B cell (primary cell): Measurements from ENCODE around the gene CRY2. TPM values are rescaled to one million over a fixed set of nuclear protein-coding genes. Genes with fewer than 3 reads are reported as not detected.

Experiments used
- ATAC-seq: fragments of 200-7000 bp; cut with Tn5 transposase; one replicate; pipeline ENCODE4 v1.10.0; 2021; ENCODE audit warnings: low read depth, mild to moderate bottlenecking, moderate number of reproducible peaks, moderate library complexity
- CTCF ChIA-PET: fragments of 350-600 bp; sonication (Branson Sonifier 250); formaldehyde crosslinking; loops from one replicate; lab custom pipeline; 2021; ENCODE audit warnings: antibody characterized with exemption, inconsistent platforms; lab: Charles Lee
- POLR2A ChIA-PET: fragments of 350-600 bp; sonication (Branson Sonifier 250); formaldehyde crosslinking; loops from one replicate; lab custom pipeline; 2021; ENCODE audit warnings: antibody characterized with exemption; lab: Charles Lee
- DNase-seq: peaks from one replicate; pipeline ENCODE4 v3.0.0; 2013
- H2AFZ ChIP-seq: 2 replicates; pipeline ENCODE4 v1.6.1; 2012; ENCODE audit warnings: mild to moderate bottlenecking, low read depth, low read length; ENCODE audit not compliant: insufficient read depth, poor library complexity, severe bottlenecking
- H3K27ac ChIP-seq, 2 donors: 1 replicate in 1 of 2; 2 replicates in 1 of 2; pipeline ENCODE4 v1.5.1; 2012 to 2013; ENCODE audit warnings: low read length in 2 of 2, mild to moderate bottlenecking in 2 of 2, moderate library complexity in 1 of 2
- H3K27me3 ChIP-seq, 4 experiments: fragments of 200-600 bp in 1 of 4; sonication (generic) in 1 of 4; replicated peaks in 1 of 4; 1 replicate in 2 of 4; 2 replicates in 2 of 4; pipeline versions ENCODE4 v1.6.1 to v1.7.0; 2013 to 2016; ENCODE audit warnings: low read length in 3 of 4, mild to moderate bottlenecking in 2 of 4, mixed read lengths in 1 of 4, moderate library complexity in 1 of 4; ENCODE audit not compliant: insufficient read depth in 4 of 4, control insufficient read depth in 3 of 4; ENCODE audit errors: control extremely low read depth in 1 of 4
- H3K36me3 ChIP-seq, 2 experiments: replicated peaks in 1 of 2; 1 replicate in 1 of 2; 2 replicates in 1 of 2; pipeline versions ENCODE4 v1.6.1 to v1.7.1; 2013; ENCODE audit warnings: low read length in 1 of 2; ENCODE audit not compliant: insufficient read depth in 2 of 2, control insufficient read depth in 1 of 2; ENCODE audit errors: control extremely low read depth in 1 of 2, extremely low read depth in 1 of 2
- H3K4me1 ChIP-seq, 2 donors: fragments of 200-600 bp in 1 of 2; sonication (generic) in 1 of 2; 1 replicate in 1 of 2; 2 replicates in 1 of 2; pipeline versions ENCODE4 v1.5.1 to v1.6.1; 2013 to 2017; ENCODE audit warnings: low read length in 2 of 2; ENCODE audit not compliant: control insufficient read depth in 2 of 2, insufficient read depth in 2 of 2
- H3K4me2 ChIP-seq: replicated peaks from 2 replicates; pipeline ENCODE3; 2012; ENCODE audit warnings: mild to moderate bottlenecking, low read depth, low read length; ENCODE audit not compliant: poor library complexity, severe bottlenecking
- H3K4me3 ChIP-seq, 5 experiments: fragments of 200-600 bp in 1 of 5; sonication (generic) in 1 of 5; 1 replicate in 3 of 5; 2 replicates in 2 of 5; pipeline versions ENCODE4 v1.5.1 to v1.7.0; 2011 to 2016; ENCODE audit warnings: low read length in 4 of 5, mild to moderate bottlenecking in 4 of 5, low read depth in 2 of 5, control low read depth in 1 of 5, moderate library complexity in 1 of 5; ENCODE audit not compliant: insufficient read depth in 1 of 5; ENCODE audit errors: control extremely low read depth in 1 of 5, extremely low read depth in 1 of 5
- H3K79me2 ChIP-seq: fragments of 200-600 bp; sonication (generic); one replicate; pipeline ENCODE4 v1.6.0; 2016; ENCODE audit warnings: low read length; ENCODE audit not compliant: control insufficient read depth, insufficient read depth
- H3K9ac ChIP-seq: fragments of 200-600 bp; sonication (generic); 2 replicates; pipeline ENCODE4 v1.6.1; 2017; ENCODE audit warnings: mild to moderate bottlenecking, low read length, moderate library complexity
- H3K9me3 ChIP-seq, 3 donors: one replicate each; pipeline versions ENCODE4 v1.6.1 to v1.7.1; 2013; ENCODE audit warnings: low read length in 2 of 3; ENCODE audit not compliant: control insufficient read depth in 2 of 3, insufficient read depth in 1 of 3; ENCODE audit errors: control extremely low read depth in 1 of 3
- H4K20me1 ChIP-seq: 2 replicates; pipeline ENCODE4 v1.6.0; 2012; ENCODE audit warnings: mild to moderate bottlenecking, low read length; ENCODE audit not compliant: insufficient read depth, control insufficient read depth, poor library complexity, severe bottlenecking
- H3K27ac Mint-ChIP-seq: one replicate; pipeline ENCODE4 v1.8.0; 2021; ENCODE audit warnings: mixed read lengths
- H3K27me3 Mint-ChIP-seq: one replicate; pipeline ENCODE4 v1.8.0; 2021; ENCODE audit warnings: mixed read lengths
- H3K4me1 Mint-ChIP-seq: one replicate; pipeline ENCODE4 v1.8.0; 2021; ENCODE audit warnings: mixed read lengths
- H3K4me3 Mint-ChIP-seq: one replicate; pipeline ENCODE4 v1.8.0; 2021; ENCODE audit warnings: mixed read lengths
- H3K9me3 Mint-ChIP-seq: one replicate; pipeline ENCODE4 v1.8.0; 2022; ENCODE audit warnings: mixed read lengths; ENCODE audit not compliant: insufficient read depth
- EZH2 ChIP-seq: IDR thresholded peaks from 2 replicates; pipeline ENCODE4 v1.6.1; 2012; ENCODE audit warnings: borderline replicate concordance, low read depth, mild to moderate bottlenecking, moderate library complexity, low read length; ENCODE audit not compliant: insufficient read depth, poor library complexity, severe bottlenecking
- WGBS: methylation state at CpG from one replicate; pipeline ENCODE4 v1.1.5; 2013; ENCODE audit warnings: missing lambda C conversion rate; ENCODE audit not compliant: insufficient coverage; 5-methylcytosine and 5-hydroxymethylcytosine counted together
- intact Hi-C: fragments of 100-400 bp; cut with micrococcal nuclease; formaldehyde crosslinking; loops from one replicate; pipeline ENCODE4 v1.10.0; 2022
- polyA plus RNA-seq: library from polyadenylated mRNA; depleted of rRNA; stranded (reverse); fragments of >200 nt; gene quantifications from 2 replicates; pipeline ENCODE4 v1.2.3, GENCODE V29; 2012
- total RNA-seq, 2 donors: library from RNA; stranded (reverse); fragments of 120-200 nt in 1 of 2; gene quantifications; 1 replicate in 1 of 2; 2 replicates in 1 of 2; pipeline versions ENCODE4 v1.2.3 to v1.2.4, GENCODE V29; 2013 to 2022
- TF ChIP-seq, protein P1 (sequence below): fragments of 200-600 bp; IDR thresholded peaks from one replicate; pipeline ENCODE4 v1.8.0; 2022; ENCODE audit warnings: antibody characterized with exemption, mild to moderate bottlenecking

The CRY2 gene
- total and polyA plus RNA-seq, 2 donors (not counting 1 experiment from before 2014, with no cell fraction given) = 20.4 to 65.1 TPM

DNA sequence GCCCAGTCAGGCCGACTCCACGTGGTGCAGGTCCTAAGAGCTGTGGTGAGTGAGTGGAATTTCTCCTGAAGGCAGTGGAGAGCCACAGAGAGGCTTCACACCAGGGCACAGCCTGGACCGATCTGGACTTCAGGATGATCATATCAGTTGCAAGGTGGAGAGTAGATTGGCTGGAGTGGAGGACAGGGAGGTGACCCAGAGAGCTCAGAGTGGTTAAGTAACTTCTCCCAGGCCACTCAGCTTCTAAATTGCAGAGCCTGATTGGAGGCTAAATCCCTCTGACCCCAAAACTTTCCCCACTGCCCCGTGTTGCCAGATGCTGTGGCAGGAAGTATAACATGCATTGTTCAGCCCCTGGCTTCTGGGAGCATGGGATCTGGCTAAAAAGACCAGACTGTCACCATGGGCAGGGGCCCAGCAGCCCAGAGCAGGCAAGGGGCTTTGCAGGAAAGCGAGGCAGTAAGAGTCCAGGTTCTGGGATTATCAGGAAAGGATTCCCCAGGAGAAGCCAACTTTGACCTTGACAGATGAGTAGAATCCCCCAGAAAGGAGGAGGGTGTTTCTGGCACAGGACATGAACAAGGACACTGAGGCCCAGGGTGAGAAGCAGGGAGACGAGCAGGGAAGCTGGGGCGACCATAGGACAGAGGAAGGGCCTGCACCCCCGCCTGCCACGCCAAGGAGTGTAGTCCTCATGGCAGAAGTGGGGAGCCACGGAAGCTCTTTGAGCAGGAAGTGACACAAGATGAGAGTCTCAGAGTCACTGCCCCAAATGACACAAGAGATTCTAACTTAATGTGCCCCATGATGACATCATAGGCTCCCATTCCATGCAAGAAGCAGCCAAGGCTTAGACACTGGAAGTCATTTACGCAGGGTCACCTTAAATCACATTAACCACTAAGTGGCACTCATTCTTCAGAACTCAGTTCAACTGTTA lies 37.5 kb upstream of the CRY2 start:
- POLR2A ChIA-PET = interaction anchor here (0.5 kb wide), 1 partner anchor 113 kb away, joined by 3 read pairs; no protein-coding TSS in a partner anchor
- Histone ChIP-seq H3K4me1 (peaks cover 27 to 30% of the 10 kb centered on the region in 2 donors), H3K4me2 (no peak overlapping the region), H3K27ac (no peak overlapping the region), H3K27me3 (no peaks in the 10 kb centered on the region), H3K79me2 (peaks cover 25% of the 10 kb centered on the region), H3K9ac (no peak overlapping the region), H3K9me3 (no peaks in the 10 kb centered on the region), H4K20me1 (peaks cover 14% of the 10 kb centered on the region), H3K36me3 (peaks cover 0 to 29% of the 10 kb centered on the region in 2 experiments), H2AFZ (no peak overlapping the region), H3K4me3 (no peak overlapping the region)
- 90% methylated on average over 10 of the region's 11 CpGs for WGBS
- Mint-ChIP-seq H3K9me3 (no peaks in the 10 kb centered on the region), H3K4me1 (peaks cover 44% of the 10 kb centered on the region), H3K27ac (no peak overlapping the region), H3K27me3 (no peaks in the 10 kb centered on the region), H3K4me3 (no peak overlapping the region)
- TF ChIP-seq, protein P1, sequence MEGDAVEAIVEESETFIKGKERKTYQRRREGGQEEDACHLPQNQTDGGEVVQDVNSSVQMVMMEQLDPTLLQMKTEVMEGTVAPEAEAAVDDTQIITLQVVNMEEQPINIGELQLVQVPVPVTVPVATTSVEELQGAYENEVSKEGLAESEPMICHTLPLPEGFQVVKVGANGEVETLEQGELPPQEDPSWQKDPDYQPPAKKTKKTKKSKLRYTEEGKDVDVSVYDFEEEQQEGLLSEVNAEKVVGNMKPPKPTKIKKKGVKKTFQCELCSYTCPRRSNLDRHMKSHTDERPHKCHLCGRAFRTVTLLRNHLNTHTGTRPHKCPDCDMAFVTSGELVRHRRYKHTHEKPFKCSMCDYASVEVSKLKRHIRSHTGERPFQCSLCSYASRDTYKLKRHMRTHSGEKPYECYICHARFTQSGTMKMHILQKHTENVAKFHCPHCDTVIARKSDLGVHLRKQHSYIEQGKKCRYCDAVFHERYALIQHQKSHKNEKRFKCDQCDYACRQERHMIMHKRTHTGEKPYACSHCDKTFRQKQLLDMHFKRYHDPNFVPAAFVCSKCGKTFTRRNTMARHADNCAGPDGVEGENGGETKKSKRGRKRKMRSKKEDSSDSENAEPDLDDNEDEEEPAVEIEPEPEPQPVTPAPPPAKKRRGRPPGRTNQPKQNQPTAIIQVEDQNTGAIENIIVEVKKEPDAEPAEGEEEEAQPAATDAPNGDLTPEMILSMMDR = no peak
- no peak for TF ChIP-seq EZH2
- ATAC-seq (no peak), DNase-seq (no peak)
- CTCF ChIA-PET = no interaction called here
- intact Hi-C loops = loop anchor here (5.0 kb wide), 1 partner anchor 123 kb away; no protein-coding TSS in a partner anchor
